Measurements from ENCODE around the gene TGFBR1.

Gene TGFBR1

GRCh38 chr9:99167119-99167518 lies 62.2 kb downstream of the TGFBR1 start:
- DNase-seq (ENCODE audit: low read depth in 2 of 3, low spot score in 2 of 3): no peak

GRCh38 chr9:99167694-99168093 lies 62.8 kb downstream of the TGFBR1 start:
- DNase-seq (ENCODE audit: low read depth in 2 of 3, low spot score in 2 of 3): no peak

GRCh38 chr9:99169086-99169485 lies 64.2 kb downstream of the TGFBR1 start:
- no peak for DNase-seq (ENCODE audit: low read depth in 2 of 3, low spot score in 2 of 3)

- DNase-seq (ENCODE audit: low read depth in 2 of 3, low spot score in 2 of 3): no peak
Measured at GRCh38 chr9:99169982-99170761, 65.3 kb downstream of the TGFBR1 start.

GRCh38 chr9:99171225-99172123 lies 66.6 kb downstream of the TGFBR1 start:
- no peak for DNase-seq (ENCODE audit: low read depth in 2 of 3, low spot score in 2 of 3)

GRCh38 chr9:99172124-99173091 lies 67.5 kb downstream of the TGFBR1 start:
- DNase-seq (ENCODE audit: low read depth in 2 of 3, low spot score in 2 of 3): no peak

GRCh38 chr9:99173570-99174504 lies 68.9 kb downstream of the TGFBR1 start:
- no peak for DNase-seq (ENCODE audit: low read depth in 2 of 3, low spot score in 2 of 3)

- DNase-seq (ENCODE audit: low read depth in 2 of 3, low spot score in 2 of 3): no peak
Measured at GRCh38 chr9:99176527-99177013, 71.7 kb downstream of the TGFBR1 start.

- no peak for DNase-seq (ENCODE audit: low read depth in 2 of 3, low spot score in 2 of 3)
Measured at GRCh38 chr9:99177576-99178366, 72.9 kb downstream of the TGFBR1 start.

- no peak for DNase-seq (ENCODE audit: low read depth in 2 of 3, low spot score in 2 of 3)
Measured at GRCh38 chr9:99178912-99179872, 74.3 kb downstream of the TGFBR1 start.

GRCh38 chr9:99180199-99180598 lies 75.3 kb downstream of the TGFBR1 start:
- DNase-seq (ENCODE audit: low read depth in 2 of 3, low spot score in 2 of 3): no peak

GRCh38 chr9:99180662-99181061 lies 75.7 kb downstream of the TGFBR1 start:
- peak in 1 of 3 experiments; percentile 23 for DNase-seq (ENCODE audit: low read depth in 2 of 3, low spot score in 2 of 3)

- DNase-seq (ENCODE audit: low read depth in 2 of 3, low spot score in 2 of 3): no peak
Measured at GRCh38 chr9:99181206-99181605, 76.3 kb downstream of the TGFBR1 start.

- peak in 1 of 3 experiments; percentile 16 for DNase-seq (ENCODE audit: low read depth in 2 of 3, low spot score in 2 of 3)
Measured at GRCh38 chr9:99181621-99182020, 76.7 kb downstream of the TGFBR1 start.

GRCh38 chr9:99182356-99182755 lies 77.4 kb downstream of the TGFBR1 start:
- DNase-seq (ENCODE audit: low read depth in 2 of 3, low spot score in 2 of 3): no peak

GRCh38 chr9:99183616-99184015 lies 78.7 kb downstream of the TGFBR1 start:
- DNase-seq (ENCODE audit: low read depth in 2 of 3, low spot score in 2 of 3): no peak

- no peak for DNase-seq (ENCODE audit: low read depth in 2 of 3, low spot score in 2 of 3)
Measured at GRCh38 chr9:99184110-99184474, 79.2 kb downstream of the TGFBR1 start.

Measured in activated CD8-positive, alpha-beta memory T cell treated with anti-CD3 and anti-CD28 coated beads for 48 hours (primary cell).